ENCODE measurements around the gene MBNL1.

GRCh38 chr3:152222327-152222726 lies 46.4 kb upstream of the MBNL1 start:
- TF ChIP-seq SUZ12 (IDR thresholded peaks at IDR 0.05) = no peak
- no peak for TF ChIP-seq TARDBP (IDR thresholded peaks at IDR 0.05)
- no peak for TF ChIP-seq ZNF384 (IDR thresholded peaks at IDR 0.05)
- TF ChIP-seq BHLHE40 (IDR thresholded peaks at IDR 0.05; ENCODE audit: borderline replicate concordance) = no peak
- TF ChIP-seq SP1 (IDR thresholded peaks at IDR 0.05) = no peak
- TF ChIP-seq L3MBTL2 (conservative IDR thresholded peaks at IDR 0.05) = no peak
- TF ChIP-seq HDGF (IDR thresholded peaks at IDR 0.05; ENCODE audit: borderline replicate concordance) = no peak
- no peak for TF ChIP-seq LEF1 (IDR thresholded peaks at IDR 0.05; ENCODE audit: borderline replicate concordance)
- TF ChIP-seq ARNT (IDR thresholded peaks at IDR 0.05) = no peak
- TF ChIP-seq, protein P1, sequence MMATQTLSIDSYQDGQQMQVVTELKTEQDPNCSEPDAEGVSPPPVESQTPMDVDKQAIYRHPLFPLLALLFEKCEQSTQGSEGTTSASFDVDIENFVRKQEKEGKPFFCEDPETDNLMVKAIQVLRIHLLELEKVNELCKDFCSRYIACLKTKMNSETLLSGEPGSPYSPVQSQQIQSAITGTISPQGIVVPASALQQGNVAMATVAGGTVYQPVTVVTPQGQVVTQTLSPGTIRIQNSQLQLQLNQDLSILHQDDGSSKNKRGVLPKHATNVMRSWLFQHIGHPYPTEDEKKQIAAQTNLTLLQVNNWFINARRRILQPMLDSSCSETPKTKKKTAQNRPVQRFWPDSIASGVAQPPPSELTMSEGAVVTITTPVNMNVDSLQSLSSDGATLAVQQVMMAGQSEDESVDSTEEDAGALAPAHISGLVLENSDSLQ (IDR thresholded peaks at IDR 0.05) = no peak
- TF ChIP-seq FOXK2 (IDR thresholded peaks at IDR 0.05) = no peak
- TF ChIP-seq ELF4 (IDR thresholded peaks at IDR 0.05) = no peak

Data from HEK293T (cell line).